Fibroblast of lung (primary cell): ENCODE data around the gene OOSP3. TPM values are rescaled to one million over a fixed set of nuclear protein-coding genes. Genes with fewer than 3 reads are reported as not detected.

Experiments used
- DNase-seq, 2 donors: peaks; one replicate each; pipeline versions ENCODE4 v3.0.0 to v3.0.0-alpha.2; 2010; ENCODE audit warnings: low read depth in 2 of 2
- H2AFZ ChIP-seq: 2 replicates; pipeline ENCODE4 v1.5.1; 2012; ENCODE audit warnings: low read length, control low read depth, inconsistent platforms
- H3K27ac ChIP-seq: 2 replicates; pipeline ENCODE4 v1.5.1; 2011; ENCODE audit warnings: low read length, control low read depth; ENCODE audit not compliant: insufficient read depth
- H3K27me3 ChIP-seq: 2 replicates; pipeline ENCODE4 v1.5.1; 2011; ENCODE audit warnings: mild to moderate bottlenecking, low read length; ENCODE audit not compliant: control insufficient read depth, insufficient read depth
- H3K36me3 ChIP-seq: 2 replicates; pipeline ENCODE4 v1.5.1; 2011; ENCODE audit warnings: low read length; ENCODE audit not compliant: control insufficient read depth, insufficient read depth
- H3K4me1 ChIP-seq: 2 replicates; pipeline ENCODE4 v1.5.1; 2011; ENCODE audit warnings: low read length; ENCODE audit not compliant: control insufficient read depth, insufficient read depth; ENCODE audit errors: extremely low read depth
- H3K4me2 ChIP-seq: 2 replicates; pipeline ENCODE4 v1.5.1; 2011; ENCODE audit warnings: low read length, control low read depth; ENCODE audit not compliant: insufficient read depth; ENCODE audit errors: extremely low read depth
- H3K4me3 ChIP-seq, 4 experiments: fragments of 200-600 bp in 1 of 4; sonication (generic) in 1 of 4; replicated peaks in 1 of 4; 2 replicates each; pipeline ENCODE4 v1.5.1; 2011 to 2016; ENCODE audit warnings: low read length in 4 of 4, low read depth in 3 of 4, mild to moderate bottlenecking in 3 of 4, control low read depth in 2 of 4, inconsistent platforms in 1 of 4, mixed read lengths in 1 of 4; ENCODE audit not compliant: insufficient read depth in 1 of 4; ENCODE audit errors: control extremely low read depth in 1 of 4
- H3K79me2 ChIP-seq: 2 replicates; pipeline ENCODE4 v1.5.1; 2012; ENCODE audit warnings: mild to moderate bottlenecking, low read length, inconsistent platforms; ENCODE audit not compliant: control insufficient read depth, insufficient read depth
- H3K9ac ChIP-seq: 2 replicates; pipeline ENCODE4 v1.5.1; 2011; ENCODE audit warnings: mild to moderate bottlenecking, low read length, control low read depth; ENCODE audit not compliant: insufficient read depth
- H3K9me3 ChIP-seq: 2 replicates; pipeline ENCODE4 v1.5.1; 2012; ENCODE audit warnings: low read depth, low read length; ENCODE audit not compliant: control insufficient read depth, insufficient read depth
- H4K20me1 ChIP-seq: 2 replicates; pipeline ENCODE4 v1.5.1; 2011; ENCODE audit warnings: low read length; ENCODE audit not compliant: control insufficient read depth, insufficient read depth; ENCODE audit errors: extremely low read depth
- CTCF ChIP-seq, 2 donors: IDR thresholded peaks in 1 of 2; conservative IDR thresholded peaks in 1 of 2; 1 replicate in 1 of 2; 2 replicates in 1 of 2; pipeline ENCODE4 v1.5.1; 2011 to 2012; ENCODE audit warnings: low read length in 2 of 2, control low read depth in 1 of 2, inconsistent platforms in 1 of 2, low read depth in 1 of 2, mild to moderate bottlenecking in 1 of 2
- EZH2 ChIP-seq: IDR thresholded peaks from 2 replicates; pipeline ENCODE4 v1.5.1; 2012; ENCODE audit warnings: low read length, control low read depth, mild to moderate bottlenecking; ENCODE audit errors: missing control alignments
- polyA plus RNA-seq, 2 donors: library from polyadenylated mRNA; depleted of rRNA in 1 of 2; stranded (reverse) in 1 of 2; unstranded in 1 of 2; fragments of >200 nt; gene quantifications; 2 replicates each; pipeline ENCODE4 v1.2.1, GENCODE V29; 2011 to 2012; ENCODE audit warnings: missing spikeins in 1 of 2
- total RNA-seq: library from RNA; depleted of rRNA; stranded (reverse); fragments of >200 nt; gene quantifications from 2 replicates; pipeline ENCODE4 v1.2.1, GENCODE V29; 2014

OOSP3 gene
- total and polyA plus RNA-seq, 2 donors (not counting 1 experiment from before 2014, with no cell fraction given) = not detected

DNA sequence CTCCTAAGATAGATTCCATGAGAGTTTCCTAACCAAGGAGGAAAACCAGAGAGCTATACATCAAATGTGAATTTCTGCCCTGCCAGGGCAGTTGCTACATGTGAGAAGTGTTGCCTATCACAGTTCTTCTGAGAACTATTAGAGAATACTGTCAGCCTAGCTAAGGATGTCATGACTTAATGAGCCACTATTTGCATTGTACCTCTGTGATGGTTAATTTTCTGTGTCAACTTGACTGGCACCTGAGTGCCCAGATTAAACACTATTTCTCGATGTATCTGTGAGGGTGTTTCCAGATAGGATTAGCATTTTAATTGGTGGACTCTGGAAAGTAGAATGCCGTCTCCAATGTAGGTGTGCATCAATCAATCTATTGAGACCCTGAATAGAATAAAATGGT is 10.6 kb upstream of the OOSP3 start:
- Histone ChIP-seq H2AFZ (no peak overlapping the region), H3K4me1 (no peaks in the 10 kb centered on the region), H3K9me3 (no peaks in the 10 kb centered on the region), H3K27ac (no peak overlapping the region), H3K4me2 (no peak overlapping the region), H3K27me3 (no peaks in the 10 kb centered on the region), H3K4me3 (no peak overlapping the region), H4K20me1 (no peaks in the 10 kb centered on the region), H3K36me3 (no peaks in the 10 kb centered on the region), H3K9ac (no peak overlapping the region), H3K79me2 (no peaks in the 10 kb centered on the region)
- no peak for DNase-seq
- TF ChIP-seq EZH2 (no peak), CTCF (conservative IDR thresholded peaks at IDR 0.05 in 1 of 2, IDR thresholded peaks at IDR 0.05 in 1 of 2; ENCODE audit: low read depth in 1 of 2, low read length in 2 of 2) (no peak)

GRCh38 chr11:59872076-59872475 is 6.5 kb upstream of the OOSP3 start:
- Histone ChIP-seq H3K9ac (no peak overlapping the region), H2AFZ (no peak overlapping the region), H4K20me1 (no peaks in the 10 kb centered on the region), H3K9me3 (no peaks in the 10 kb centered on the region), H3K4me1 (no peaks in the 10 kb centered on the region), H3K4me3 (no peak overlapping the region), H3K27me3 (no peaks in the 10 kb centered on the region), H3K36me3 (no peaks in the 10 kb centered on the region), H3K79me2 (no peaks in the 10 kb centered on the region), H3K4me2 (no peak overlapping the region), H3K27ac (no peak overlapping the region)
- DNase-seq = no peak
- TF ChIP-seq CTCF (conservative IDR thresholded peaks at IDR 0.05 in 1 of 2, IDR thresholded peaks at IDR 0.05 in 1 of 2; ENCODE audit: low read depth in 1 of 2, low read length in 2 of 2) (no peak), EZH2 (no peak)

- H3K9ac ChIP-seq = no peak overlapping the region
- no peaks in the 10 kb centered on the region for H4K20me1 ChIP-seq
- H3K4me1 ChIP-seq = no peaks in the 10 kb centered on the region
- H2AFZ ChIP-seq = no peak overlapping the region
- no peak overlapping the region for H3K27ac ChIP-seq
- H3K4me2 ChIP-seq = no peak overlapping the region
- H3K9me3 ChIP-seq = no peaks in the 10 kb centered on the region
- H3K36me3 ChIP-seq = no peaks in the 10 kb centered on the region
- no peak for DNase-seq
- no peak overlapping the region for H3K4me3 ChIP-seq
- TF ChIP-seq EZH2 = no peak
- TF ChIP-seq CTCF (conservative IDR thresholded peaks at IDR 0.05 in 1 of 2, IDR thresholded peaks at IDR 0.05 in 1 of 2; ENCODE audit: low read depth in 1 of 2, low read length in 2 of 2) = no peak
- no peaks in the 10 kb centered on the region for H3K79me2 ChIP-seq
- no peaks in the 10 kb centered on the region for H3K27me3 ChIP-seq
Observed at GRCh38 chr11:59875856-59876519, 2.6 kb upstream of the OOSP3 start.
